ENCODE measurements around the gene UBL4A. TPM values are rescaled to one million over a fixed set of nuclear protein-coding genes. Genes with fewer than 3 reads are reported as not detected.

UBL4A gene
- total RNA-seq, 1 experiment from 2014 or later: 38.8 TPM

GRCh38 chrX:154530286-154530685, 43.9 kb upstream of the UBL4A start:
- Mint-ChIP-seq H3K27me3 (ENCODE audit: insufficient read depth, unreplicated experiment) (no peaks in the 10 kb centered on the region), H3K4me1 (ENCODE audit: low read depth, unreplicated experiment) (peaks cover 6% of the 10 kb centered on the region), H3K27ac (ENCODE audit: unreplicated experiment) (no peak overlapping the region), H3K9me3 (ENCODE audit: unreplicated experiment) (no peaks in the 10 kb centered on the region), H3K4me3 (ENCODE audit: unreplicated experiment) (no peak overlapping the region), H3K36me3 (ENCODE audit: insufficient read depth, unreplicated experiment) (peaks cover 31% of the 10 kb centered on the region)
- intact Hi-C loops (cut with micrococcal nuclease; ENCODE audit: unreplicated experiment): no loop called here
- no peaks in the 10 kb centered on the region for H3K27me3 ChIP-seq (replicated peaks; ENCODE audit: control insufficient read depth, insufficient read depth, low read length)
- H3K36me3 ChIP-seq (ENCODE audit: control insufficient read depth, insufficient read depth, low read length): peaks cover 5% of the 10 kb centered on the region; the same call in 1 of the 2 replicates
- no peak for TF ChIP-seq CTCF (IDR thresholded peaks at IDR 0.05; ENCODE audit: insufficient read depth in 1 of 2, low read depth in 1 of 2, low read length in 1 of 2, severe bottlenecking in 1 of 2, unreplicated experiment in 1 of 2)
- H3K9me3 ChIP-seq: no peaks in the 10 kb centered on the region
- H3K4me3 ChIP-seq (ENCODE audit: low read depth, low read length): no peak overlapping the region
- H3K4me1 ChIP-seq: peaks cover 15% of the 10 kb centered on the region
- no TSS peak for BruUV-seq (replicated peaks)
- no peak for DNase-seq
- ChIA-PET POLR2A (no interaction called here), CTCF (interaction anchor here (0.5 kb wide), 1 partner anchor 14 kb away, joined by 3 read pairs; the partner anchor contains the start of gene FAM3A)

DNA sequence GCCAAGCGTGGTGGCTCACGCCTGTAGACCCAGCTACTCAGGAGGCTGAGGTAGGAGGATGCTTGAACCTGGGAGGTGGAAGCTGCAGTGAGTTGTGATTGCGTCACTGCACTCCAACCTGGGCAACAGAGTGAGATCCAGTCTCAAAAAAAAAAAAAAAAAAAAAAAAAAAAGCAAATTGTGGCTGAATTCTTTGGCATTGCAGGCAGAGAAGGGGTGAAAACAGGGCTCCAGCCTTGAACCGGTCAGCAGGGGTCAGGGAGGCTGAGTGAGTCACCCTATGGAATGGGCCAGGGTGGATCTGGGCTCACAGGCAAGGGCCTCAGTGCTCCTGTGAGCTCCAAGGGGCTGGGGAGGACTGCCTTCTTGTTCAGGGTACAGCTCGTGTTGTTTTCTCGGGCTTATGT, 42.8 kb upstream of the UBL4A start:
- peaks cover 23% of the 10 kb centered on the region for H3K36me3 Mint-ChIP-seq (ENCODE audit: insufficient read depth, unreplicated experiment)
- H3K27ac Mint-ChIP-seq (ENCODE audit: unreplicated experiment): no peak overlapping the region
- no peaks in the 10 kb centered on the region for H3K9me3 Mint-ChIP-seq (ENCODE audit: unreplicated experiment)
- Histone ChIP-seq H3K27me3 (replicated peaks; ENCODE audit: control insufficient read depth, insufficient read depth, low read length) (no peaks in the 10 kb centered on the region), H3K4me3 (ENCODE audit: low read depth, low read length) (no peak overlapping the region), H3K36me3 (ENCODE audit: control insufficient read depth, insufficient read depth, low read length) (peaks cover 5% of the 10 kb centered on the region; the same call in 1 of the 2 replicates), H3K4me1 (peaks cover 14% of the 10 kb centered on the region), H3K9me3 (no peaks in the 10 kb centered on the region)
- no peak overlapping the region for H3K4me3 Mint-ChIP-seq (ENCODE audit: unreplicated experiment)
- ChIA-PET CTCF (no interaction called here), POLR2A (no interaction called here)
- intact Hi-C loops (cut with micrococcal nuclease; ENCODE audit: unreplicated experiment): no loop called here
- H3K27me3 Mint-ChIP-seq (ENCODE audit: insufficient read depth, unreplicated experiment): no peaks in the 10 kb centered on the region
- no TSS peak for BruUV-seq (replicated peaks)
- H3K4me1 Mint-ChIP-seq (ENCODE audit: low read depth, unreplicated experiment): peaks cover 7% of the 10 kb centered on the region
- no peak for DNase-seq
- TF ChIP-seq CTCF (IDR thresholded peaks at IDR 0.05; ENCODE audit: insufficient read depth in 1 of 2, low read depth in 1 of 2, low read length in 1 of 2, severe bottlenecking in 1 of 2, unreplicated experiment in 1 of 2): no peak

GRCh38 chrX:154526901-154527675, 40.7 kb upstream of the UBL4A start:
- DNase-seq: peak; percentile 76 to 78
- Mint-ChIP-seq H3K4me1 (ENCODE audit: low read depth, unreplicated experiment) (peaks cover 7% of the 10 kb centered on the region), H3K4me3 (ENCODE audit: unreplicated experiment) (peak overlapping the region; percentile 55), H3K36me3 (ENCODE audit: insufficient read depth, unreplicated experiment) (peaks cover 18% of the 10 kb centered on the region), H3K9me3 (ENCODE audit: unreplicated experiment) (no peaks in the 10 kb centered on the region), H3K27me3 (ENCODE audit: insufficient read depth, unreplicated experiment) (no peaks in the 10 kb centered on the region), H3K27ac (ENCODE audit: unreplicated experiment) (no peak overlapping the region)
- ChIA-PET CTCF (interaction anchor here (0.6 to 1.8 kb wide), 6 partner anchors 12 to 153 kb away, joined by 3 to 18 read pairs (median 4); partner anchors contain the start of genes FLNA, PLXNA3 and SLC10A3), POLR2A (interaction anchor here (0.5 to 1.4 kb wide), 4 partner anchors 10 to 152 kb away, joined by 4 to 8 read pairs (median 4); partner anchors contain the start of genes FAM3A, FLNA and SLC10A3)
- BruUV-seq (replicated peaks): no TSS peak
- Histone ChIP-seq H3K27me3 (replicated peaks; ENCODE audit: control insufficient read depth, insufficient read depth, low read length) (no peaks in the 10 kb centered on the region), H3K4me1 (peaks cover 14% of the 10 kb centered on the region), H3K36me3 (ENCODE audit: control insufficient read depth, insufficient read depth, low read length) (no peaks in the 10 kb centered on the region), H3K4me3 (ENCODE audit: low read depth, low read length) (peak overlapping the region; percentile 6; the same call in 1 of the 2 replicates), H3K9me3 (no peaks in the 10 kb centered on the region)
- intact Hi-C loops (cut with micrococcal nuclease; ENCODE audit: unreplicated experiment): loop anchor here (1.0 kb wide), 1 partner anchor 11 kb away; the partner anchor contains the start of gene FAM3A
- peak; percentile 29 to 55 for TF ChIP-seq CTCF (IDR thresholded peaks at IDR 0.05; ENCODE audit: insufficient read depth in 1 of 2, low read depth in 1 of 2, low read length in 1 of 2, severe bottlenecking in 1 of 2, unreplicated experiment in 1 of 2)
